ENCODE measurements around the gene RNF146. TPM values are rescaled to one million over a fixed set of nuclear protein-coding genes. Genes with fewer than 3 reads are reported as not detected.

The RNF146 gene
- total and polyA plus RNA-seq, 4 donors, result 11.5 to 32.7 (median 15.9) TPM

- no peaks in the 10 kb centered on the region for H3K27me3 ChIP-seq (ENCODE audit: control insufficient read depth in 4 of 4, insufficient read depth in 4 of 4, low read length in 3 of 4)
- H3K27ac ChIP-seq (ENCODE audit: low read depth in 1 of 2, low read length in 2 of 2), result no peak overlapping the region
- no peak overlapping the region for H3K9ac ChIP-seq (ENCODE audit: low read depth in 1 of 2, low read length in 2 of 2)
- no peak for DNase-seq (ENCODE audit: low spot score)
- H3K4me1 ChIP-seq (ENCODE audit: control insufficient read depth in 4 of 4, insufficient read depth in 4 of 4, low read length in 3 of 4), result peaks cover 0 to 2% (median under 1%) of the 10 kb centered on the region in 4 donors
- no peaks in the 10 kb centered on the region for H3K9me3 ChIP-seq (ENCODE audit: control insufficient read depth in 4 of 4, low read length in 3 of 4)
- peaks cover 0 to 2% (median 0%) of the 10 kb centered on the region in 4 donors for H3K36me3 ChIP-seq (ENCODE audit: control insufficient read depth in 4 of 4, insufficient read depth in 3 of 4, low read depth in 1 of 4, low read length in 3 of 4)
- TF ChIP-seq NR2F2 (IDR thresholded peaks at IDR 0.05), result no peak
- no peak for TF ChIP-seq ZBTB33 (IDR thresholded peaks at IDR 0.05)
- no peak for TF ChIP-seq RAD21 (IDR thresholded peaks at IDR 0.05)
- H3K4me3 ChIP-seq (ENCODE audit: low read depth in 1 of 3, low read length in 3 of 3), result no peak overlapping the region
- 95% methylated on average over 4 of the region's 4 CpGs for WGBS
Observed at GRCh38 chr6:127297502-127298070, 30.9 kb downstream of the RNF146 start.

- no peak overlapping the region for H3K4me3 ChIP-seq (ENCODE audit: low read depth in 1 of 3, low read length in 3 of 3)
- H3K27me3 ChIP-seq (ENCODE audit: control insufficient read depth in 4 of 4, insufficient read depth in 4 of 4, low read length in 3 of 4), result no peaks in the 10 kb centered on the region
- TF ChIP-seq CTCF (IDR thresholded peaks at IDR 0.05; ENCODE audit: low read depth, low read length, missing input control) (no peak), SP1 (IDR thresholded peaks at IDR 0.05) (no peak), REST (IDR thresholded peaks at IDR 0.05) (no peak), YY1 (IDR thresholded peaks at IDR 0.05) (no peak), ZBTB33 (IDR thresholded peaks at IDR 0.05) (no peak), RAD21 (IDR thresholded peaks at IDR 0.05) (no peak), MAX (IDR thresholded peaks at IDR 0.05) (no peak), JUND (IDR thresholded peaks at IDR 0.05) (no peak), RXRA (IDR thresholded peaks at IDR 0.05) (no peak), EGR1 (IDR thresholded peaks at IDR 0.05; ENCODE audit: low read depth in 2 of 2) (no peak), NR2F2 (IDR thresholded peaks at IDR 0.05) (no peak), HNF4G (IDR thresholded peaks at IDR 0.05) (no peak), HNF4A (conservative IDR thresholded peaks at IDR 0.05) (no peak), TAF1 (conservative IDR thresholded peaks at IDR 0.05) (no peak), ATF3 (IDR thresholded peaks at IDR 0.05) (no peak), GABPA (IDR thresholded peaks at IDR 0.05 in 1 of 2, conservative IDR thresholded peaks at IDR 0.05 in 1 of 2) (no peak), FOXA2 (IDR thresholded peaks at IDR 0.05) (no peak), FOXA1 (IDR thresholded peaks at IDR 0.05) (no peak)
- peaks cover 0 to 2% (median 0%) of the 10 kb centered on the region in 4 donors for H3K36me3 ChIP-seq (ENCODE audit: control insufficient read depth in 4 of 4, insufficient read depth in 3 of 4, low read depth in 1 of 4, low read length in 3 of 4)
- H3K27ac ChIP-seq (ENCODE audit: low read depth in 1 of 2, low read length in 2 of 2), result no peak overlapping the region
- no peak overlapping the region for H3K9ac ChIP-seq (ENCODE audit: low read depth in 1 of 2, low read length in 2 of 2)
- H3K4me1 ChIP-seq (ENCODE audit: control insufficient read depth in 4 of 4, insufficient read depth in 4 of 4, low read length in 3 of 4), result peaks cover 0 to 2% (median under 1%) of the 10 kb centered on the region in 4 donors
- 95% methylated on average over 2 of the region's 2 CpGs for WGBS
- DNase-seq (ENCODE audit: low spot score), result no peak
- no peaks in the 10 kb centered on the region for H3K9me3 ChIP-seq (ENCODE audit: control insufficient read depth in 4 of 4, low read length in 3 of 4)
Observed at GRCh38 chr6:127298475-127298874, 31.8 kb downstream of the RNF146 start.

Data from liver (tissue), 9 donors.